Smooth muscle cell (in vitro differentiated cells): ENCODE results near the gene RGS19. TPM values are rescaled to one million over a fixed set of nuclear protein-coding genes. Genes with fewer than 3 reads are reported as not detected.
A peak's percentile ranks its signal among the peaks of the same experiment; 100 is the strongest.

Experiments
- DNase-seq: peaks from one replicate; lab custom pipeline; 2025; ENCODE audit not compliant: unreplicated experiment; lab: John Stamatoyannopoulos, UW
- H2AFZ ChIP-seq: fragments of 200-600 bp; sonication (generic); 2 replicates; pipeline ENCODE4 v1.6.0; 2016; ENCODE audit warnings: antibody characterized with exemption, low read depth, mild to moderate bottlenecking
- H3F3A ChIP-seq: fragments of 200-600 bp; sonication (generic); 2 replicates; pipeline ENCODE4 v1.6.0; 2017; ENCODE audit warnings: antibody characterized with exemption, low read depth
- H3K27ac ChIP-seq: fragments of 200-600 bp; sonication (generic); 2 replicates; pipeline ENCODE4 v1.5.1; 2016; ENCODE audit warnings: low read depth, mild to moderate bottlenecking
- H3K27me3 ChIP-seq: fragments of 200-600 bp; sonication (generic); 2 replicates; pipeline ENCODE4 v1.6.1; 2016; ENCODE audit warnings: low read depth, mild to moderate bottlenecking
- H3K36me3 ChIP-seq: fragments of 200-600 bp; sonication (generic); 2 replicates; pipeline ENCODE4 v1.5.1; 2016; ENCODE audit warnings: low read depth
- H3K4me1 ChIP-seq: fragments of 200-600 bp; sonication (generic); 2 replicates; pipeline ENCODE4 v1.5.1; 2016; ENCODE audit warnings: low read depth
- H3K4me2 ChIP-seq: fragments of 200-600 bp; sonication (generic); 2 replicates; pipeline ENCODE4 v1.6.0; 2016; ENCODE audit warnings: mild to moderate bottlenecking
- H3K4me3 ChIP-seq: fragments of 200-600 bp; sonication (generic); 2 replicates; pipeline ENCODE4 v1.5.1; 2016; ENCODE audit warnings: mild to moderate bottlenecking
- H3K79me2 ChIP-seq: fragments of 200-600 bp; sonication (generic); 2 replicates; pipeline ENCODE4 v1.6.0; 2016; ENCODE audit warnings: low read depth, mild to moderate bottlenecking
- H3K9ac ChIP-seq: fragments of 200-600 bp; sonication (generic); 2 replicates; pipeline ENCODE4 v1.6.0; 2016; ENCODE audit warnings: low read depth
- H3K9me3 ChIP-seq: fragments of 200-600 bp; sonication (generic); replicated peaks from 2 replicates; pipeline ENCODE4 v1.5.1; 2016; ENCODE audit warnings: low read depth
- H4K20me1 ChIP-seq: fragments of 200-600 bp; sonication (generic); 2 replicates; pipeline ENCODE4 v1.6.0; 2016; ENCODE audit warnings: low read depth
- WGBS: methylation state at CpG from one replicate; pipeline ENCODE4 v1.1.7; 2016; ENCODE audit warnings: low lambda C conversion rate; 5-methylcytosine and 5-hydroxymethylcytosine counted together
- polyA plus RNA-seq: library from polyadenylated mRNA; unstranded; fragments of >200 nt; fragmentation: Nextera tagmentation; extraction: Ambion mirVana; gene quantifications from 2 replicates; pipeline ENCODE4 v1.2.1, GENCODE V29; 2016
- total RNA-seq: library from RNA; depleted of rRNA; stranded (reverse); fragments of >200 nt; gene quantifications from 2 replicates; pipeline ENCODE4 v1.2.3, GENCODE V29; 2014
- TF ChIP-seq, protein P1 (sequence below): fragments of 200-600 bp; sonication (generic); IDR thresholded peaks from 2 replicates; pipeline ENCODE4 v1.5.1; 2017; ENCODE audit warnings: borderline replicate concordance, mild to moderate bottlenecking, antibody characterized with exemption; ENCODE audit not compliant: insufficient read depth, poor library complexity, severe bottlenecking

The RGS19 gene
- total and polyA plus RNA-seq, 2 experiments from 2014 or later = 17.4 to 24.6 TPM

DNA sequence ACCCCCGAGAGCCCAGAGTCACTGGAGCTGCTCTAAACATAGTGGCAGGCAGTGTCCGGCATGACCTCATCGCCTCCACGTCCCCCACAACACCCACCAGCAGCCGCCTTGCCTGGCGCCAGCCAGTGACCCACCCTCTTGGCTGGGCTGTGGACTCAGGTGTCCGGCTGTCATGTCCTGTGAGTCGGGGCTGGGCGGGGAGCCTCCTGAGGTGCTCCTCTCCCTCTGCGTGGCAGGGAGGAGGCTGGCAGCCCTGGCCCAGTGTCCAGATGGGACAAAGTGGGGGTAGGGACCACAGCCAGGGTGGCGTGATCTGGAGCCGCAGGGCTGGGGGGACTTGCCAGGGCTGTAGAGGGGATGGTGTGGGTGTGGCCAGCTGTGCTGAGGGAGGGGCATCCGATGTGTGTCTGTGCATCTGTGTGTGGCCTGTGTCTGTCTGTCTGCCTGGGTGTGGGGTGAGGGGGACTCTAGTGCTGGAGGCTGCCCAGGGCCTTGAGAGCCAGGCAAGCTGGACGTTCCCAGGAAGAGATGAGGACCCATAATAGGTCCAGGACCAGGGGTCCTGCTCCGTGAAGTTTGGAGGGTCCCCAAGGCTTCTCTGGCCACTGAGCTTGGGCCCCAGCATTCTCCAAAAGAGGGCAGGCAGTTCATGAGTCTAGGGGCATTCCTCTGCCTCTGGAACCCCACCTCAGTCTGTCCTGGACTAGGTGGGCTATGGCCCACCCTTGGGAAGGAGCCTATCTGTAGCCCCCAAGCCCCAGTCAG lies 27.6 kb downstream of the RGS19 start:
- H2AFZ ChIP-seq = no peak overlapping the region
- peaks cover 6% of the 10 kb centered on the region for H4K20me1 ChIP-seq
- no peaks in the 10 kb centered on the region for H3K79me2 ChIP-seq
- no peak overlapping the region for H3K27ac ChIP-seq
- no peak overlapping the region for H3K9ac ChIP-seq
- peaks cover 8% of the 10 kb centered on the region for H3K27me3 ChIP-seq
- H3K36me3 ChIP-seq = no peaks in the 10 kb centered on the region
- WGBS = 82% methylated on average over 15 of the region's 15 CpGs
- H3K9me3 ChIP-seq = no peaks in the 10 kb centered on the region
- no peak for DNase-seq
- peaks cover 4% of the 10 kb centered on the region for H3K4me1 ChIP-seq
- H3F3A ChIP-seq = peaks cover 11% of the 10 kb centered on the region
- H3K4me2 ChIP-seq = no peak overlapping the region
- TF ChIP-seq, protein P1, sequence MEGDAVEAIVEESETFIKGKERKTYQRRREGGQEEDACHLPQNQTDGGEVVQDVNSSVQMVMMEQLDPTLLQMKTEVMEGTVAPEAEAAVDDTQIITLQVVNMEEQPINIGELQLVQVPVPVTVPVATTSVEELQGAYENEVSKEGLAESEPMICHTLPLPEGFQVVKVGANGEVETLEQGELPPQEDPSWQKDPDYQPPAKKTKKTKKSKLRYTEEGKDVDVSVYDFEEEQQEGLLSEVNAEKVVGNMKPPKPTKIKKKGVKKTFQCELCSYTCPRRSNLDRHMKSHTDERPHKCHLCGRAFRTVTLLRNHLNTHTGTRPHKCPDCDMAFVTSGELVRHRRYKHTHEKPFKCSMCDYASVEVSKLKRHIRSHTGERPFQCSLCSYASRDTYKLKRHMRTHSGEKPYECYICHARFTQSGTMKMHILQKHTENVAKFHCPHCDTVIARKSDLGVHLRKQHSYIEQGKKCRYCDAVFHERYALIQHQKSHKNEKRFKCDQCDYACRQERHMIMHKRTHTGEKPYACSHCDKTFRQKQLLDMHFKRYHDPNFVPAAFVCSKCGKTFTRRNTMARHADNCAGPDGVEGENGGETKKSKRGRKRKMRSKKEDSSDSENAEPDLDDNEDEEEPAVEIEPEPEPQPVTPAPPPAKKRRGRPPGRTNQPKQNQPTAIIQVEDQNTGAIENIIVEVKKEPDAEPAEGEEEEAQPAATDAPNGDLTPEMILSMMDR = no peak
- H3K4me3 ChIP-seq = no peak overlapping the region

GRCh38 chr20:64051033-64051452 lies 28.3 kb downstream of the RGS19 start:
- Histone ChIP-seq H3F3A (peaks cover 11% of the 10 kb centered on the region), H2AFZ (no peak overlapping the region), H3K27me3 (peaks cover 9% of the 10 kb centered on the region), H3K9ac (no peak overlapping the region), H3K4me3 (no peak overlapping the region), H3K4me1 (peaks cover 4% of the 10 kb centered on the region), H3K4me2 (no peak overlapping the region), H3K9me3 (no peaks in the 10 kb centered on the region), H3K36me3 (no peaks in the 10 kb centered on the region), H3K27ac (no peak overlapping the region), H4K20me1 (peaks cover 6% of the 10 kb centered on the region), H3K79me2 (no peaks in the 10 kb centered on the region)
- 91% methylated on average over 11 of the region's 11 CpGs for WGBS
- TF ChIP-seq, protein P1 = no peak
- DNase-seq = no peak

DNA sequence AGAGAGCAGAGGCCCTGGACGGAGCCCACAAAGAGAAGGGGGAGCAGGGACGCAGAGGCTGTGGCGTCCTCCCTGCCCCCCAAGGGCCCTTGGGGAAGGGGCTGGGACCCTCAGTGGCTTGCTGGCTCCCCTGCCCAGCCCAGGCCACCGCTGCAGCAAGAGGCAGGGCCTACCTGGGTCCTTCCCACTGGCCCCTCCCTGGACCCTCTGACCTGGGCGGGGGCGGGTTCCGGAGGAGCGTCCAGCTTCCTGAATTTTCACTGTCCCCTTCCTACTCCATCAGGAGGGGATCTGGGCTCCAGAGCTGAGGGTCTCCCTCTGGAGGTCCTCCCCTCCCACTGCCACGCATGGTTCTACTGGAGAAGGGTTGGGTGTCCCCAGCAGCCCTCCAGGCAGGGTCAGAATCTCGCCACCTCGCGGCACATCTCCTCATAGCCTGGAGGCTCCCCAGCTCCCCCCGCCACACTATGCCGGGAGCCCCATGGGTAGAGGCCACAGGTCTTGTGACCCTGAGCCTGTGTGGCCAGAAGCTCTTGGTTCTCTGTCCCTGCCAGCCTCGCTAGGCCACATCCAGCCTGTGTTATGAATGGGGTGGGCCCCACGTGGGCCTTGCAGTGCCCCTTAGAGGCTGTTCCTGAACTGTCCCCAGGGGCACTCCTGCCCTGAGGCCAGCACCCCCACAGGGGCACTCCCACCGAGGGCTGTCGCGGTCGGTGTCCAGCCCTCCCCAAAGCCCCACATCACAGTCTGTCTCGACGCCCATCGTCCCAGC lies 28.9 kb downstream of the RGS19 start:
- Histone ChIP-seq H3K4me2 (peak overlapping the region; percentile 84), H4K20me1 (peaks cover 6% of the 10 kb centered on the region), H3K27ac (no peak overlapping the region), H3K9me3 (no peaks in the 10 kb centered on the region), H3K9ac (no peak overlapping the region), H3K27me3 (peaks cover 9% of the 10 kb centered on the region), H3K36me3 (no peaks in the 10 kb centered on the region), H3K79me2 (no peaks in the 10 kb centered on the region), H2AFZ (no peak overlapping the region), H3K4me1 (peaks cover 4% of the 10 kb centered on the region), H3K4me3 (no peak overlapping the region), H3F3A (peaks cover 6% of the 10 kb centered on the region)
- no peak for DNase-seq
- TF ChIP-seq, protein P1 = no peak
- WGBS = 87% methylated on average over 22 of the region's 23 CpGs
